Neural progenitor cell (in vitro differentiated cells): Measurements from ENCODE around the gene RERE.

Source experiments
- CTCF ChIP-seq: fragments of 200-600 bp; sonication (generic); IDR thresholded peaks from 2 replicates; pipeline ENCODE4 v1.5.1; 2017; ENCODE audit warnings: antibody characterized with exemption, mild to moderate bottlenecking
- EZH2 ChIP-seq: fragments of 200-600 bp; sonication (generic); IDR thresholded peaks from 2 replicates; pipeline ENCODE4 v1.6.1; 2017; ENCODE audit warnings: antibody characterized with exemption, mild to moderate bottlenecking, moderate library complexity
- EZH2phosphoT487 ChIP-seq: fragments of 200-600 bp; sonication (generic); IDR thresholded peaks from 2 replicates; pipeline ENCODE4 v1.6.1; 2017; ENCODE audit warnings: antibody characterized with exemption

GRCh38 chr1:8374812-8375211, 442.6 kb downstream of the RERE start:
- TF ChIP-seq CTCF (peak; percentile 49), EZH2 (no peak), EZH2phosphoT487 (no peak)
